ENCODE data around the gene YWHAH.

- TF ChIP-seq CTCF (IDR thresholded peaks at IDR 0.05) (no peak), POLR2A (IDR thresholded peaks at IDR 0.05) (no peak)
Observed at GRCh38 chr22:31896472-31896871, 47.9 kb upstream of the YWHAH start.

Measured in body of pancreas (tissue), 4 donors.